ENCODE results near the gene TENT5C. TPM values are rescaled to one million over a fixed set of nuclear protein-coding genes. Genes with fewer than 3 reads are reported as not detected.

Gene TENT5C
- total RNA-seq, 1 donor from 2014 or later: 5.2 TPM

DNA sequence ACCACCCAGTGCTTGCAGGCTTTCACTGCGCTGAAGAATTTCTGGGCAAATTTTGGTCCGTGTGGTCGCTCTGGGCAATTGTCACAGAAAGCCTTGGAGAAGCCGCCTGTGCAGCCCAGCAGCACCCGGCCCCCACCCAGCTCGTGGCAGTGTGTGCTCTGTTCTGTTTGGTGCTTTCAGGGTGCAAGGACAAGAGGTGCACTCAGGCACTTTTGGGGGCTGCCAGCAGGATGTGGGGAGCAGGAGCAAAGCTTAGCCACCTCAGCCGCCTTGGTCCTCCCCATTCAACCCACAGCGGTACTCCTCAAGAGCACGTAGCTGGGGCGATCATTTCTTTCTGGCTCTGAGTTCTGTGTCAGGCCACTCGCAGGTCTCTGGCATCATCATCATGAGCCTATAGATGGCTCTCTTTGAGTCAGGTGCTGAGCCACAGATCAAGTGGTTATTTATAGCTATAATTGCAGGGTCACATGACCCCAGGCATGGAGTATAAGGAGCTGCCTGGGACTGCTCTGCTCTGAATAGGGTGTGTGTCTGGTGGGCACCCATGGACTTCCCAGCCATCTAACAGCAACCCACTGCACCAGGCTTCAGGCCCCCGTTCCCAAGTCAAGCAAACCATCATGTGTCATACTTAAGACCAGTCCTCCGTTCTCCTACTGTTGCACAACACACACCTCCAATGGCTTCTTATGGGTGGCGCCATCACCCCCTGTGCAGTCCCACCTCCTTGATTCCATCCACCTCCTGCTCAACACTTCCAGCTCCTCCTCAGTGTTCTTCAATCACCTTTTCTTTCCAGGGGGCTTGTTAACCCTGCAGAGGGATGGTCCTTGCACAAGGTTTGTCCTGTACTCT, 18.1 kb upstream of the TENT5C start:
- Mint-ChIP-seq H3K27me3 (ENCODE audit: insufficient read depth) (peaks cover 17% of the 10 kb centered on the region), H3K36me3 (ENCODE audit: low read depth) (no peaks in the 10 kb centered on the region)

DNA sequence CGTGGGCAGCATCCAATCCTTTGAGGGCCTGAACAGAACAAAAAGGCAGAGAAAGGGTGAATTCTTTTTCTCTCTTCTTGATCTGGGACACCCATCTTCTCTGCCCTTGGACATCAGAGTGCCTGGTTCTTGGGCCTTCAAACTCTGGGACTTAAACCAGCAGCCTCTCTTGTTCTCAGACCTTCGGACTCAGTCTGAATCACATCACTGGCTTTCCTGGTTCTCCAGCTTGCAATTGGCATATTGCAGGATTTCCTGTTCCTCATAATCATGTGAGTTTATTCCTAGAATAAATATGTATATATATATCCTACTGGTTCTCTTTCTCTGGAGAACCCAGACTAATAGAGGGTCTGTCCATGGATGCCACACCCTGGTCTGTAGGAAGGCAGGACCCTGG, 16.3 kb upstream of the TENT5C start:
- intact Hi-C loops (cut with micrococcal nuclease): no loop called here
- Mint-ChIP-seq H3K36me3 (ENCODE audit: low read depth) (no peaks in the 10 kb centered on the region), H3K9me3 (no peaks in the 10 kb centered on the region), H3K27ac (no peak overlapping the region), H3K27me3 (ENCODE audit: insufficient read depth) (peaks cover 18% of the 10 kb centered on the region), H3K4me3 (no peak overlapping the region), H3K4me1 (ENCODE audit: low read depth) (no peaks in the 10 kb centered on the region)
- no peak for DNase-seq (ENCODE audit: low spot score)

More for the DNA sequence above, 18.1 kb upstream of the TENT5C start:
- no peaks in the 10 kb centered on the region for H3K4me1 Mint-ChIP-seq (ENCODE audit: low read depth)
- no peak overlapping the region for H3K27ac Mint-ChIP-seq
- intact Hi-C loops (cut with micrococcal nuclease): no loop called here
- no peak overlapping the region for H3K4me3 Mint-ChIP-seq
- no peaks in the 10 kb centered on the region for H3K9me3 Mint-ChIP-seq
- no peak for DNase-seq (ENCODE audit: low spot score)

DNA sequence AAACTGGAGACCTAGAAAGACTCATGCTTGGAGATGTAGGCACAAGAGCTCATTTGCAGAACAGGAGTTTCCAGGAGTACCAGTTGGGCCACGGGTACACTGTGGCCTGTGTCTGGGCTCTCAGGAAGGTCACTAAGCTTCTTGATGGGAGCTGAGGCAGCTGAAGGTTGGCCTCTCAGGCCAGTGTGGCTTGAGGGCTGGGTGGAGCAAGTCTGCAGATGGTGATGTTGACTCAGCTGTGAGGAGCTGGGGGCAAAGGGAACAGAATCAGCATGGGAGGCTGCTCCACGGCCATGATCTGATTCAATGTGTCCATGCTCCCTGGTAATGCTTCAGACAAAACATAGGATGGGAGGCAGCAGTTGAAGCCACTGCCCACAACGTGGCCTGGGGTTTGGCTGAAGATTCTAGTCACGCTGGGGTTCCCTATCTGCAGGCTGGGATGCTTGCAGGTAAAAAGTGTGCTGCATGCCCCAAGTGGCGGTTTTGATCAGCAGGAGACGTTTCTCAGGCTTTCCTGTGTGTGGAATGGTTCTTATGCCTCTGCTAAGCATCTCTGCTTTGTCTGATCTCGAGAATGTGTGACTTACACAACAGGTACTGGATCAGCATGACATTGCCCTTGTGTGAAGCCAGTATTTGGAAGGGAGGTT, 15.4 kb upstream of the TENT5C start:
- no peak overlapping the region for H3K27ac Mint-ChIP-seq
- peaks cover 18% of the 10 kb centered on the region for H3K27me3 Mint-ChIP-seq (ENCODE audit: insufficient read depth)
- H3K4me3 Mint-ChIP-seq: no peak overlapping the region
- no peaks in the 10 kb centered on the region for H3K4me1 Mint-ChIP-seq (ENCODE audit: low read depth)
- intact Hi-C loops (cut with micrococcal nuclease): no loop called here
- no peaks in the 10 kb centered on the region for H3K9me3 Mint-ChIP-seq
- H3K36me3 Mint-ChIP-seq (ENCODE audit: low read depth): no peaks in the 10 kb centered on the region
- no peak for DNase-seq (ENCODE audit: low spot score)

DNA sequence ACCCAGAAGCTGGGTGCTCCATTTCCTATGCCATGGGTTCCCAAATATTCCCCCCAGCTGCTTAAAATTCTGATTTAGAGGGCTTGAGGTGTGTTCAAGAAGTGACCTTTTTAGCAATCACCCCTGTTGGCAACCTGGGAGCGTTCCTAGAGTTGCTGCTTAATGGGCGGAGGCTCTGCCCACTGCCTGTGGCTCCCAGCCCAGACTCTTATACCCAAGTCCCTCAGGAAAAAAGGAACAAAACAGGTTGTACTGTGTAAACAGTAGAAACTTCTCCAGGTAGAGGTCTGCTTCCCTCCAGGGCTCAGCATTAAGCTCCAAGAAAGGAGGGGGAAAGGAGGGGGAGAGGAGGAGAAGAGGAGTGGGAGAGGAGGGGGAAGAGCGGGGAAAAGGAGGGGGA, 14.6 kb upstream of the TENT5C start:
- Mint-ChIP-seq H3K27ac (no peak overlapping the region), H3K27me3 (ENCODE audit: insufficient read depth) (peaks cover 18% of the 10 kb centered on the region), H3K9me3 (no peaks in the 10 kb centered on the region), H3K4me1 (ENCODE audit: low read depth) (no peaks in the 10 kb centered on the region), H3K4me3 (no peak overlapping the region), H3K36me3 (ENCODE audit: low read depth) (no peaks in the 10 kb centered on the region)
- intact Hi-C loops (cut with micrococcal nuclease): no loop called here
- no peak for DNase-seq (ENCODE audit: low spot score)

DNA sequence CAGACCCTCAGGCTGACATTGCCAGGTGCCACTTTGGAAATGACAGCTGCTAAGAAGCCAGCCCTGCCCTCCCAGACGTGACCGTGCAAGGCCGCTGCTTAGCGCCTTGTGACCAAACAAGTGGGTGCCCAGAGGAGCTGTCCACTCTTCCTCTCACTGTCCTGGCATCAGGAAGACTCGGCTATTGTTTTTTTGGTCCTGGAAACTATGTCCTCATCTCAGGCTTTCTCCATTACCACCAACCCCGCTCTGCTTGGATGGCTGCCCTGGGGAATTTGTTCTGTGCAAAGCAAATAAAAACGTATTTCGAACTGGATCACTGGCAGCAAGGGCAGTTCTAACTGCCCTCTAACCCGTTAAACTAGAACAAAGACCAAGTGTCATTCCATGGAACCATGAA, 13.7 kb upstream of the TENT5C start:
- Mint-ChIP-seq H3K36me3 (ENCODE audit: low read depth) (no peaks in the 10 kb centered on the region), H3K4me1 (ENCODE audit: low read depth) (no peaks in the 10 kb centered on the region), H3K4me3 (no peak overlapping the region), H3K27me3 (ENCODE audit: insufficient read depth) (peaks cover 21% of the 10 kb centered on the region), H3K9me3 (no peaks in the 10 kb centered on the region), H3K27ac (no peak overlapping the region)
- intact Hi-C loops (cut with micrococcal nuclease): no loop called here
- no peak for DNase-seq (ENCODE audit: low spot score)

DNA sequence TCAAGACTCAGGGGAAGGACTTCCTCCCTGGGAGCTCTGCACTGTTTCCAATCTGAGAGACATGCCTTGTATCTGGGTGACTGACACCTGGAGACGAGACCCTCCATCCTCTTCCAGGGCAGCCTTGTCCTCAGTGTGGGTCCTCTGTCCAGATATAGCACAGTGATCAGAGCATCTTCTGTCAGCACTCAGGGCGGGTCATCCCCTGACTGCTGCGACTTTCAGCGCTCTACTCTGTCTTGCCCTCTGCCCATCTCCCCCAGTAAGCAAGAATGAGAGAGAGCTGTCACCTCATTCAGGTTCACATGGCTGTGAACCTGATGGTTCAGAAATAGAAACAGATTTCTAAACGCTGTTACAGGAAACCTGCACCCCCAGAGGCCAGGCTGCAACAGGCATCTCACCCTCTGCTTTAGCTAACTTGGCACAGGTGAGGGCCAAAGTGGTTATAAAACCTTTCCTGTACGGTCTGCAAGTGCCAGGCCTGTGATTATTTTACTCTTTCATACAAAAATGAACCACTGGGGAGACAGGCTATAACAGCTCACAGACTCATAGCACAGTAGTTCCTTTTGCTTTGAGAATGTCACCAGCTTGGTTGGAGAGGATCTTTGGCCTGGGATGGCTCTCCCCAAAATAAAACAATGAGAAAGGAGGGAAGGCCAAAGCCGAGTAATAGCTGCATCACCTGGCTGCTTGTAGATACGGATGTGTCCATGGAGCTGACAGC, 11.4 kb upstream of the TENT5C start:
- DNase-seq (ENCODE audit: low spot score): no peak
- H3K4me1 Mint-ChIP-seq (ENCODE audit: low read depth): no peaks in the 10 kb centered on the region
- H3K27me3 Mint-ChIP-seq (ENCODE audit: insufficient read depth): peaks cover 18% of the 10 kb centered on the region
- intact Hi-C loops (cut with micrococcal nuclease): no loop called here
- no peak overlapping the region for H3K4me3 Mint-ChIP-seq
- no peaks in the 10 kb centered on the region for H3K36me3 Mint-ChIP-seq (ENCODE audit: low read depth)
- H3K9me3 Mint-ChIP-seq: no peaks in the 10 kb centered on the region
- no peak overlapping the region for H3K27ac Mint-ChIP-seq

DNA sequence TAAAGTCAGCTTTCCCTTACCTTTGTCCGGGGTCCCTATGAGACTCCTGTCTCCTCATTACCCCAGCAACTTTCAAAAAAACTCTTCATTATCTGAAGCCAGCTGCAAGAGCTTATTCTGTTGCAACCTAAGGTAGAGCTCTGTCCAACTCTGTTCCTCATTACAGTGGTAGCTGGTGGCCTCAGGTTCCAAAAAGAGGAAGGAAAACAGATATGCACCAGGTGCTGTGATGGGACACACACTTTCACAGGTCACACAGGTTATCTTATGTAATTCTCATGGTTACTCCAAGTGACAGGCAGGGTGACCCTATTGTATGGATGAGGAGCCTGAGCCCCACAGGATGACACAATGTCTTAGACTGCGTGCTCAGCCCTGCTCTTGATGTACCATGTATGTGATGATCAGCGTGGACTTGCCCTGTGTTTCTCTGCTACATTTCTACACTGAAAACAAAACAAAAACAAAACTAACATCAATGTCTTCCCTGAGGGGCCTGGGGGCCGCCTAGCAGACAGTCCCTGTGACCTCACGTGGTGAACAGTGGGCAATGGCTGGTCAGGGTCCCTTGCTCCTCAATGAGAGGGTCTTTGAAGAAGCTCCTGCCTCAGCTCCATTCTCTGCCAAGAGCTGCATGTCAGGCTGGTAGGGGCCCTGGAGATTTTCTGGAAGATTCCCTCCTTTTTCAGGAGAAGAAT, 9.7 kb upstream of the TENT5C start:
- H3K27ac Mint-ChIP-seq: no peak overlapping the region
- H3K4me1 Mint-ChIP-seq (ENCODE audit: low read depth): no peaks in the 10 kb centered on the region
- H3K27me3 Mint-ChIP-seq (ENCODE audit: insufficient read depth): peaks cover 12% of the 10 kb centered on the region
- no peaks in the 10 kb centered on the region for H3K9me3 Mint-ChIP-seq
- H3K4me3 Mint-ChIP-seq: no peak overlapping the region
- no peaks in the 10 kb centered on the region for H3K36me3 Mint-ChIP-seq (ENCODE audit: low read depth)
- intact Hi-C loops (cut with micrococcal nuclease): no loop called here
- no peak for DNase-seq (ENCODE audit: low spot score)

DNA sequence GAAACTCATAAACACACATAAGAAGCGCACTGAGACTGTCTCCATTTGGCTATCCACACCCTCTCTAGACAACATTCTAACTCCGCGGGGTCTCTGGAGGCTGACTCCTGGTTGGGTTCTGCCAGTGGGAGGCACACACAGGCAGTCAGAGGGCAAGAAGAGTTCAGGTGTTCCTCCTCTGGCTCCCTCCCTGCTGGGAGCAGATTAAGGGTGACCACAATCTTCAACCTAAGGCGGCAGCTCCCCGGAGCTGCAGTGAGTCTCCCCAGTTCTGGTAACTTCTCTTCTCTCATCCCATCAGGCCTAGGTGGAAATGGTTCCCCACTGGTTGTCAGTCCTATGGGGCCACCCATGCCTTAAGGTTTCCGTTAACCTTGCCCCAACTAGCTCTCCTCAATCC, 7.4 kb upstream of the TENT5C start:
- Mint-ChIP-seq H3K4me1 (ENCODE audit: low read depth) (no peaks in the 10 kb centered on the region), H3K27ac (no peak overlapping the region), H3K27me3 (ENCODE audit: insufficient read depth) (peaks cover 28% of the 10 kb centered on the region), H3K4me3 (no peak overlapping the region), H3K36me3 (ENCODE audit: low read depth) (no peaks in the 10 kb centered on the region), H3K9me3 (no peaks in the 10 kb centered on the region)
- intact Hi-C loops (cut with micrococcal nuclease): no loop called here
- no peak for DNase-seq (ENCODE audit: low spot score)

DNA sequence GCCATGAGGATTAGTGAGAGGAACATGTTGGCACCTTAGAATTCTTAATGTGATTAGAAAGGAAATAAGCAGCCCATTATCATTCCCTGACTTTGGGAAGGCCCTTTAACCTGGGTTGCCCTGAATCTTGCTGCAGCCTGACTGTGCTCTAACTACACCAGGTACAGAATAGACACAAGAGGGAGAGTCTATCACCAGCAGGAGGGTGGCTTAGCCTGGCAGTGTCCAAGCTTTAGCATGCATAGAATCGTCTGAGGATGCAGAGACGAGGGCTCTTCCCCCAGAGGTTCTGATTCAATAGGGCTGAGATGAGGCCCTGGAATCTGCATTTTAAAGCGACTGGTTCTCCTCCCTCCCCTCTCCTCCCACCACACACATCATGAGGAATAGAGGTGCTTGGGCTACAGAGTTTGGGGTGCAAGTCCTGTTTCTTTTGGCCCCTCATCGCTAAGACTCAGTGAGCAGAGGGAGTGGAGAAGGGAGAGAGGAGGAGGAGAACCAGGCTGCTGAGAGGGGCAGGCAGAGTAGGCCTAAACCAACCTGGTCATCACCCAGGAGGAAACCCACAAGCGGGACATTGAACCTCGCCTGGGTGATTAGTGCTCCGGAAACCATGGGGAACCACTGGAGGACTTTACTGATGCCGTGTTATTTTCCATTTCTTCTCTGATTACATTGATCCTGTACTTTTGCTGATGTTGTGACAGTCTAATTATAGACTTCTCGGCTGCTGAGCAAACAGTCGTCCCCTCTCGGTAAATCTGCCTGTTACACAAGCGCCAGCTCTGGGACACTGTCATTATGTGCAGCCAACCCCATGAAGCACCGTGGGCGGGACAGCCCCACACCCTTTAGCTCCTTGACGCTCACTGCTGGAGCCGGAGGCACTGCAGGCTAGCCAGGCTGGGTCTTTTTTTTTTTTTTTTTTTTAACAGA, 6.3 kb upstream of the TENT5C start:
- H3K27me3 Mint-ChIP-seq (ENCODE audit: insufficient read depth): peaks cover 32% of the 10 kb centered on the region
- no peak overlapping the region for H3K27ac Mint-ChIP-seq
- no peak for DNase-seq (ENCODE audit: low spot score)

DNA sequence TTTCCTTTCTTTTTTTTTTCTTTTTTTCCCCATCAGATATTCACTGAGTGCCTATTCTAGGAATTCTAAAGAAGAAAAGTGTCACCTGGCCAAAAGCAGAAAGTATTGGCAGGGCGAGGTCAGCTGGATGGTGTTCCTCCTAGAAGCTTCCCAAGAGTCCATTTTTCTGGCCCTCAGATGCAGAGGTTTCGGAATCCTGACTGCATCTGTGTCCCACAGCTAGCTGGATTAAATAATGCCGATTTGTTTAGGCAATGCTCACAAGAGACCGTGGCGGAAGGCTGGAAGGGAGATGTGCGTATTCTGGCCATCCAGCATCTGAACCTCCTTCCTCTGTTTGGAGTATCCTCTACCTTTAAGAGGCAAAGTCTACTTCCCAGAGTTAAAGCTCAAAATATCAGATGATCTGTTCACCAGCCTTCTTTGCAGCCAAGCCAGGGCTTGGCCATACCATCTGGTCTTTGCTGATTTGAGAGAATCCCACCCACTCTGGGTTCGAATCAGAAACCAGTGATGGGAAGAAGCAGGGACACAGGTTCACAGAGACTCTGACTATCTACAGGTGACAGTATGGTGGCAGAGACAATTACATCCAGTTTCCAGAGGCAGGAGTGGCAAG, 5.4 kb upstream of the TENT5C start:
- Mint-ChIP-seq H3K4me3 (no peak overlapping the region), H3K27me3 (ENCODE audit: insufficient read depth) (peaks cover 35% of the 10 kb centered on the region), H3K36me3 (ENCODE audit: low read depth) (no peaks in the 10 kb centered on the region), H3K9me3 (no peaks in the 10 kb centered on the region), H3K27ac (no peak overlapping the region), H3K4me1 (ENCODE audit: low read depth) (peaks cover 11% of the 10 kb centered on the region)
- intact Hi-C loops (cut with micrococcal nuclease): loop anchor here (10.0 kb wide), 2 partner anchors 294 to 836 kb away; no protein-coding TSS in a partner anchor
- no peak for DNase-seq (ENCODE audit: low spot score)

More for the DNA sequence above, 6.3 kb upstream of the TENT5C start:
- H3K36me3 Mint-ChIP-seq (ENCODE audit: low read depth): no peaks in the 10 kb centered on the region
- peaks cover 2% of the 10 kb centered on the region for H3K4me1 Mint-ChIP-seq (ENCODE audit: low read depth)
- H3K4me3 Mint-ChIP-seq: no peak overlapping the region
- no peaks in the 10 kb centered on the region for H3K9me3 Mint-ChIP-seq
- intact Hi-C loops (cut with micrococcal nuclease): loop anchor here (10.0 kb wide), 2 partner anchors 295 to 835 kb away; no protein-coding TSS in a partner anchor

DNA sequence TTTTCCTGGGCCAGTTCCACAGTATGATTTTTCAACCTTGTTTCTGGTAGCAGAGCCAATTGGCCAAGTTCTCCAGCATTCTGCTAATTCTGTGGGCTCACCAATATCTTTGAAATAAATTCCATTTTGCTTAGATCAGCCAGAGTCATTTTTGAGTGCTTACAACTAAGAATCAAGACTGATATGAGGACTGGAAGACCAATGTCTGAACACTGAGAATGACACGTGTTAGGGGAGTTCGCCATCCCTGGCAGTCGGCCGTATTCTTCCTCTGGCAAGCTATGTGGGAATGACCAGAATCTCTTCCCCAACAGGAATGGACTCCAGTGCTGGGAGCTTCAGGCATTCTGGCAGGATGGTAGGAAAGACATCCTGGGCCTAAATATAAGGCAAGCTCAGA, 4.9 kb upstream of the TENT5C start:
- H3K27ac Mint-ChIP-seq: no peak overlapping the region
- H3K4me3 Mint-ChIP-seq: no peak overlapping the region
- H3K27me3 Mint-ChIP-seq (ENCODE audit: insufficient read depth): peaks cover 35% of the 10 kb centered on the region

More for the DNA sequence above, 4.9 kb upstream of the TENT5C start:
- Mint-ChIP-seq H3K9me3 (no peaks in the 10 kb centered on the region), H3K4me1 (ENCODE audit: low read depth) (peaks cover 13% of the 10 kb centered on the region), H3K36me3 (ENCODE audit: low read depth) (no peaks in the 10 kb centered on the region)
- DNase-seq (ENCODE audit: low spot score): no peak
- intact Hi-C loops (cut with micrococcal nuclease): loop anchor here (10.0 kb wide), 2 partner anchors 294 to 836 kb away; no protein-coding TSS in a partner anchor
